HepG2 (cell line): ENCODE data around the gene TRAPPC3. TPM values are rescaled to one million over a fixed set of nuclear protein-coding genes. Genes with fewer than 3 reads are reported as not detected.

Experiments used
- ATAC-seq: fragments of 200-7000 bp; cut with Tn5 transposase; 3 replicates; pipeline ENCODE4 v1.9.1; 2020; ENCODE audit warnings: mild to moderate bottlenecking, moderate library complexity
- BruUV-seq: library from RNA; stranded (reverse); fragments of 400-500 nt; replicated peaks from 2 replicates; lab custom pipeline; 2021; lab: Mats Ljungman, UMichigan
- CTCF ChIA-PET: fragments of 300-600 bp; formaldehyde crosslinking; extraction: SDS; loops from one replicate; lab custom pipeline; 2021; ENCODE audit warnings: low total read pairs, inconsistent platforms, low intra/inter-chr PET ratio; lab: Yijun Ruan, JAX
- POLR2A ChIA-PET: fragments of 350-600 bp; sonication (Branson Sonifier 250); formaldehyde crosslinking; loops from one replicate; lab custom pipeline; 2020; ENCODE audit warnings: antibody characterized with exemption, inconsistent platforms; lab: Yijun Ruan, JAX
- DNase-seq: peaks from one replicate; pipeline ENCODE4 v3.0.0-alpha.2; 2015; ENCODE audit warnings: low spot score
- FAIRE-seq: peaks from 3 replicates; lab custom pipeline; 2011; peaks lifted over from hg19 to GRCh38; lab: Jason Lieb, UNC
- H2AFZ ChIP-seq: one replicate; pipeline ENCODE4 v1.6.1; 2011; ENCODE audit warnings: low read length, inconsistent platforms
- H3K27ac ChIP-seq: fragments of 300-600 bp; 3 replicates; pipeline ENCODE4 v1.8.0; 2011; ENCODE audit warnings: mixed run types, mild to moderate bottlenecking, mixed read lengths, low read length, inconsistent platforms; ENCODE audit not compliant: insufficient read depth; ENCODE audit errors: extremely low read length
- H3K27me3 ChIP-seq, 2 experiments: fragments of 200-600 bp in 1 of 2; 2 replicates in 1 of 2; 3 replicates in 1 of 2; pipeline versions ENCODE4 v1.6.0 to v1.8.0; 2011; ENCODE audit warnings: low read length in 2 of 2, mild to moderate bottlenecking in 2 of 2, moderate library complexity in 2 of 2, inconsistent platforms in 1 of 2; ENCODE audit not compliant: insufficient read depth in 2 of 2, control insufficient read depth in 1 of 2
- H3K36me3 ChIP-seq, 2 experiments: fragments of 200-600 bp in 1 of 2; replicated peaks in 1 of 2; 2 replicates in 1 of 2; 3 replicates in 1 of 2; pipeline versions ENCODE4 v1.5.1 to v1.8.0; 2011; ENCODE audit warnings: low read length in 2 of 2, inconsistent platforms in 1 of 2; ENCODE audit not compliant: insufficient read depth in 2 of 2, control insufficient read depth in 1 of 2
- H3K4me1 ChIP-seq: 2 replicates; pipeline ENCODE4 v1.5.1; 2012; ENCODE audit warnings: low read length, inconsistent platforms; ENCODE audit not compliant: insufficient read depth
- H3K4me2 ChIP-seq: 2 replicates; pipeline ENCODE4 v1.6.0; 2011; ENCODE audit warnings: low read depth, low read length, inconsistent platforms
- H3K4me3 ChIP-seq, 3 experiments: fragments of 200-600 bp in 1 of 3; sonication (generic), shearing (Covaris generic) in 1 of 3; replicated peaks in 1 of 3; 2 replicates each; pipeline ENCODE4 v1.5.1; 2011 to 2016; ENCODE audit warnings: low read length in 3 of 3, inconsistent platforms in 2 of 3, low read depth in 2 of 3, mild to moderate bottlenecking in 2 of 3, control low read depth in 1 of 3, mixed read lengths in 1 of 3; ENCODE audit not compliant: insufficient read depth in 1 of 3
- H3K79me2 ChIP-seq: one replicate; pipeline ENCODE4 v1.6.1; 2011; ENCODE audit warnings: low read length, inconsistent platforms; ENCODE audit not compliant: insufficient read depth
- H3K9ac ChIP-seq: 2 replicates; pipeline ENCODE4 v1.6.0; 2011; ENCODE audit warnings: mild to moderate bottlenecking, low read depth, low read length, inconsistent platforms; ENCODE audit not compliant: insufficient read depth
- H3K9me3 ChIP-seq: 2 replicates; pipeline ENCODE4 v1.5.1; 2012; ENCODE audit warnings: mild to moderate bottlenecking, low read length
- H4K20me1 ChIP-seq: 2 replicates; pipeline ENCODE4 v1.6.0; 2011; ENCODE audit warnings: inconsistent platforms, mild to moderate bottlenecking, low read length, moderate library complexity; ENCODE audit not compliant: insufficient read depth
- ATM ChIP-seq: fragments of 450-650 bp; IDR thresholded peaks from 2 replicates; pipeline ENCODE4 v1.7.1; 2017; ENCODE audit warnings: mild to moderate bottlenecking, borderline replicate concordance
- HOXA9 ChIP-seq: sonication (generic); formaldehyde crosslinking; IDR thresholded peaks from 2 replicates; pipeline ENCODE4 v1.8.1; 2022; ENCODE audit warnings: missing genetic modification reagents, mild to moderate bottlenecking, moderate library complexity, borderline replicate concordance
- MAX ChIP-seq: IDR thresholded peaks from 2 replicates; pipeline ENCODE4 v1.6.1; 2012; ENCODE audit warnings: inconsistent platforms
- MEF2D ChIP-seq: sonication (generic); formaldehyde crosslinking; IDR thresholded peaks from 2 replicates; pipeline ENCODE4 v1.5.1; 2020; ENCODE audit warnings: mild to moderate bottlenecking, missing genetic modification reagents
- MEIS1 ChIP-seq: sonication (generic); formaldehyde crosslinking; IDR thresholded peaks from 2 replicates; pipeline ENCODE4 v1.9.0; 2021; ENCODE audit warnings: mild to moderate bottlenecking, missing genetic modification reagents, moderate library complexity, borderline replicate concordance
- NFYC ChIP-seq: IDR thresholded peaks from 2 replicates; pipeline ENCODE4 v1.6.1; 2016; ENCODE audit warnings: missing genetic modification reagents, missing compliant biosample characterization
- NR0B2 ChIP-seq: sonication (generic); formaldehyde crosslinking; IDR thresholded peaks from 2 replicates; pipeline ENCODE4 v1.4.0; 2020; ENCODE audit warnings: mild to moderate bottlenecking, missing genetic modification reagents
- SIX4 ChIP-seq: sonication (generic); formaldehyde crosslinking; IDR thresholded peaks from 2 replicates; pipeline ENCODE4 v1.4.0; 2020; ENCODE audit warnings: missing genetic modification reagents
- SP2 ChIP-seq: sonication (generic); formaldehyde crosslinking; IDR thresholded peaks from 2 replicates; pipeline ENCODE4 v1.5.1; 2020; ENCODE audit warnings: mild to moderate bottlenecking, missing genetic modification reagents
- TGIF2 ChIP-seq: IDR thresholded peaks from 2 replicates; pipeline ENCODE4 v1.6.1; 2016; ENCODE audit warnings: control low read depth, missing compliant biosample characterization
- XRCC5 ChIP-seq: fragments of 200-400 bp; formaldehyde crosslinking; optimal IDR thresholded peaks from 2 replicates; pipeline ENCODE3; 2017; ENCODE audit warnings: mild to moderate bottlenecking, low read length
- ZNF121 ChIP-seq: sonication (generic); formaldehyde crosslinking; IDR thresholded peaks from 2 replicates; pipeline ENCODE4 v1.5.0; 2020; ENCODE audit warnings: mild to moderate bottlenecking, missing genetic modification reagents
- ZNF501 ChIP-seq: sonication (generic); formaldehyde crosslinking; IDR thresholded peaks from 2 replicates; pipeline ENCODE4 v1.5.1; 2020; ENCODE audit warnings: mild to moderate bottlenecking, moderate library complexity, missing genetic modification reagents
- ZNF766 ChIP-seq: sonication (generic); formaldehyde crosslinking; IDR thresholded peaks from 2 replicates; pipeline ENCODE4 v1.5.0; 2020; ENCODE audit warnings: missing genetic modification reagents, borderline replicate concordance
- ZNF83 ChIP-seq: sonication (generic); formaldehyde crosslinking; IDR thresholded peaks from 2 replicates; pipeline ENCODE4 v1.4.0; 2020; ENCODE audit warnings: missing genetic modification reagents, mild to moderate bottlenecking, borderline replicate concordance
- WGBS: methylation state at CpG from one replicate; pipeline ENCODE4 v1.1.6; 2017; ENCODE audit warnings: low lambda C conversion rate; 5-methylcytosine and 5-hydroxymethylcytosine counted together
- in situ Hi-C: cut with HindIII; loops from 2 replicates; pipeline ENCODE4 v1.10.0; 2017; ENCODE audit warnings: low pct_unique_long_range_greater_than_20kb; ENCODE audit not compliant: extremely low pct_ligation_motif_present
- intact Hi-C: fragments of 100-400 bp; cut with micrococcal nuclease; formaldehyde crosslinking; loops from one replicate; pipeline ENCODE4 v1.10.0; 2022; ENCODE audit not compliant: unreplicated experiment
- polyA plus RNA-seq, 8 experiments: library from polyadenylated mRNA; depleted of rRNA in 3 of 8; stranded (reverse) in 7 of 8; unstranded in 1 of 8; fragments of >200 nt; fragmentation: Illumina TruSeq in 4 of 8; extraction: Trizol in 4 of 8; gene quantifications; 2 replicates each; pipeline versions ENCODE4 v1.2.1 to v1.2.3, GENCODE V29; 2011 to 2016; ENCODE audit warnings: low read depth in 4 of 8, missing spikeins in 1 of 8, mixed read lengths in 1 of 8; ENCODE audit not compliant: insufficient read depth in 1 of 8
- total RNA-seq, 5 experiments: library from RNA; depleted of rRNA; stranded (reverse); fragments of >200 nt; fragmentation: Illumina TruSeq; extraction: Trizol; gene quantifications; 2 replicates each; pipeline ENCODE4 v1.2.3, GENCODE V29; 2016; ENCODE audit warnings: low read depth in 1 of 5

The TRAPPC3 gene
- total and polyA plus RNA-seq, 2 of the 13 experiments (the other 11 are each of a cell fraction or from before 2014, with no cell fraction given), result 53.7 to 62.4 TPM

- Histone ChIP-seq H3K9ac (peak overlapping the region; percentile 35), H3K9me3 (no peaks in the 10 kb centered on the region), H3K27ac (no peak overlapping the region), H3K27me3 (no peaks in the 10 kb centered on the region), H3K4me2 (peak overlapping the region; percentile 94), H3K4me1 (peaks cover 67% of the 10 kb centered on the region), H4K20me1 (no peaks in the 10 kb centered on the region), H2AFZ (no peak overlapping the region), H3K79me2 (peaks cover 8% of the 10 kb centered on the region), H3K36me3 (no peaks in the 10 kb centered on the region), H3K4me3 (peak overlapping the region in 1 of 3 experiments; percentile 74; a peak in 2 of 6 replicates)
- ChIA-PET CTCF (interaction anchor here (2.6 kb wide), 1 partner anchor 36 kb away, joined by 43 read pairs; no protein-coding TSS in a partner anchor), POLR2A (interaction anchor here (1.2 to 3.5 kb wide), 9 partner anchors 33 to 250 kb away, joined by 4 to 34 read pairs (median 4); partner anchors contain the start of gene THRAP3)
- no TSS peak for BruUV-seq
- DNase-seq (no peak), ATAC-seq (no peak), FAIRE-seq (no peak)
- WGBS, result 0% methylated on average over 1 of the region's 1 CpG
- in situ Hi-C loops, result loop anchor here (5.0 kb wide), 2 partner anchors 36 to 136 kb away; no protein-coding TSS in a partner anchor
- TF ChIP-seq ZNF121 (CRISPR knock-in tag) (peak; percentile 84), ZNF766 (CRISPR knock-in tag) (no peak)
- intact Hi-C loops, result loop anchor here (10.0 kb wide), 1 partner anchor 74 kb away; the partner anchor contains the start of gene THRAP3
Measured at GRCh38 chr1:36151134-36151844, 2.0 kb upstream of the TRAPPC3 start.

GRCh38 chr1:36150296-36151133 lies 1.2 kb upstream of the TRAPPC3 start:
- H3K4me3 ChIP-seq, result peak overlapping the region; percentile 35 to 74 (median 43)
- 3% methylated on average over 5 of the region's 12 CpGs for WGBS
- H3K36me3 ChIP-seq, result no peaks in the 10 kb centered on the region
- peak overlapping the region; percentile 31 for H3K27ac ChIP-seq
- peaks cover 8% of the 10 kb centered on the region for H3K79me2 ChIP-seq
- peaks cover 67% of the 10 kb centered on the region for H3K4me1 ChIP-seq
- no peaks in the 10 kb centered on the region for H3K9me3 ChIP-seq
- no peak overlapping the region for H2AFZ ChIP-seq
- ChIA-PET CTCF (interaction anchor here (0.8 to 2.6 kb wide), 4 partner anchors 37 to 192 kb away, joined by 3 to 43 read pairs (median 10); no protein-coding TSS in a partner anchor), POLR2A (interaction anchor here (0.5 to 3.5 kb wide), 20 partner anchors 10 to 250 kb away, joined by 3 to 34 read pairs (median 4); partner anchors contain the start of gene THRAP3)
- no peaks in the 10 kb centered on the region for H3K27me3 ChIP-seq
- BruUV-seq, result no TSS peak
- DNase-seq (peak; percentile 86), ATAC-seq (peak; percentile 87), FAIRE-seq (peak; percentile 71)
- H4K20me1 ChIP-seq, result no peaks in the 10 kb centered on the region
- in situ Hi-C loops (loop anchor here (5.0 kb wide), 2 partner anchors 37 to 137 kb away; no protein-coding TSS in a partner anchor), intact Hi-C loops (loop anchor here (10.0 kb wide), 1 partner anchor 74 kb away; the partner anchor contains the start of gene THRAP3)
- H3K9ac ChIP-seq, result peak overlapping the region; percentile 44
- peak overlapping the region; percentile 94 for H3K4me2 ChIP-seq
- TF ChIP-seq NR0B2 (CRISPR knock-in tag), result no peak
- TF ChIP-seq TGIF2 (CRISPR knock-in tag), result peak; percentile 77
- TF ChIP-seq SIX4 (CRISPR knock-in tag), result peak; percentile 79; the same call in 1 of the 2 replicates
- no peak for TF ChIP-seq ZNF501
- TF ChIP-seq HOXA9 (CRISPR knock-in tag), result no peak
- no peak for TF ChIP-seq ATM
- TF ChIP-seq MEIS1 (CRISPR knock-in tag), result 0 out of 2 replicates have a peak, but pooled peaks have one; percentile 40
- TF ChIP-seq XRCC5, result peak; percentile 70
- TF ChIP-seq MAX, result peak; percentile 29; the same call in 1 of the 2 replicates
- no peak for TF ChIP-seq MEF2D (CRISPR knock-in tag)
- no peak; the same call in 1 of the 2 replicates for TF ChIP-seq ZNF83 (CRISPR knock-in tag)
- TF ChIP-seq SP2 (CRISPR knock-in tag), result peak; percentile 52; the same call in 1 of the 2 replicates
- TF ChIP-seq NFYC (CRISPR knock-in tag), result peak; percentile 49; the same call in 1 of the 2 replicates
